GM12865 (cell line): ENCODE data around the gene EML2.
"Not testable (repeated sequence)": the region's sequence is repeated elsewhere in the genome, so short reads cannot be mapped to it uniquely, and the experiment has no call there.

ENCODE experiments used
- DNase-seq: peaks from one replicate; pipeline ENCODE4 v3.0.0; 2010; ENCODE audit warnings: low read depth
- H3K4me3 ChIP-seq: 2 replicates; pipeline ENCODE4 v1.5.1; 2011; ENCODE audit warnings: mild to moderate bottlenecking, low read depth, low read length, control low read depth
- CTCF ChIP-seq: IDR thresholded peaks from 2 replicates; pipeline ENCODE4 v1.5.1; 2011; ENCODE audit warnings: low read length, control low read depth, low read depth, inconsistent platforms; ENCODE audit not compliant: insufficient read depth; ENCODE audit errors: missing control alignments

Gene EML2

DNA sequence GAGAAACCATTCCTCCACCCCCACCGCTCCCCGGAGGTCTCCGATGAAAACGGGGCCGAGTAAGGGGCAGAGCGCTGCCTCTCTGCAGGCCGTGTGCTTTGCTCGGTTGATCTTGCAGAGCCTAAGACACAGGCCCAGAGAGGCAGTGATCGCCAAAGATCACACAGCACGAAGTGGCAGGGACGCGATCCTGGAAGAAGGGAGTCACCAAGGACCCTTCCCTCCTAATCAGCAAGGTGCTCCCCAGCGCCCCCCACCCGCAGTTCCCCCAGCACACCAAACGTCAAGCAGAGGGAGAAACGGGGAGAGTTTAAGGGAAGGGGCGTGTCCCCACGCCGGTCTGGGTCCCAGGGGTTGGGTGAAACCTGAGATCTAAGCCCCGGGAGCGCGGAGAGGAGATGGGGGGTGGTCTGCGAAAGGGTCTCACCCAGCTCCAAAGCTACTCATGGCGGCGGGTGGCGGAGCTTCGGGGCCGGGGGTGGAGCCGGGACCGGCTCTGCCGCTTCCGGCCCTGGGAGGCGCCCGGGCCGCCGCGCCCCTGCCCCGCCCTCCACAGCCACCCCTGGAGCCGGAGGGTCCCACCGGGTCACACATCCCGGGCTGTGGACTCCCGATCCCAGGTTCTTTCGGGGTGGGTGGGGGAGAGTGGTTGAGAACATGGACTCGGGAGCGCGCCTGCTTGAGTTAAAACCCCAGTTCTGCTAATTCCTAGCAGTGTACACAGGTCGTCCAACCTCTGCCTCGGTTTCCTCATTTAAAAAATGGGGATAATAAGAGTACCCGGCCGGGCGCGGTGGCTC, at the start of gene EML2:
Gene EML2, minus strand, starts transcription at position 468 of the 800 bp plus-strand sequence. Its CDS starts 21 bp downstream, at position 447.
- DNase-seq: peak; percentile 68
- peak; percentile 48 for TF ChIP-seq CTCF
- peak within 1 kb of the TSS; percentile 94 for H3K4me3 ChIP-seq

- no peak overlapping the region for H3K4me3 ChIP-seq
- TF ChIP-seq CTCF: no peak
- DNase-seq: no peak
Measured at GRCh38 chr19:45687599-45687998, 48.4 kb upstream of the EML2 start.

DNA sequence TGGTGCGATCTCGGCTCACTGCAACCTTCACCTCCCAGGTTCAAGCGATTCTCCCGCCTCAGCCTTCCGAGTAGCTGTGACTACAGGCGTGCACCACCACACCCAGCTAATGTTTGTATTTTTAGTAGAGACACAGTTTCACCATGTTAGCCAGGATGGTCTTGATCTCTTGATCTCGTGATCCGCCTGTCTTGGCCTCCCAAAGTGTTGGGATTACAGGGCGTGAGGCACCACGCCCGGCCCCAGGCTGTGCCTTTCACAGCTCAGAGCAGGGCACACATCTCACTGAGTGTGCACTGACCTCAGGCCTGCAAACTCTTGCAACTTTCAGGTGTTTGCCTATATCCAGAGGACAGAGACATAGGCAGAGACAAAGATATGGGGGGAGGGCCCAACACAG, 45.8 kb upstream of the EML2 start:
- H3K4me3 ChIP-seq, DNase-seq: not testable (repeated sequence)

DNA sequence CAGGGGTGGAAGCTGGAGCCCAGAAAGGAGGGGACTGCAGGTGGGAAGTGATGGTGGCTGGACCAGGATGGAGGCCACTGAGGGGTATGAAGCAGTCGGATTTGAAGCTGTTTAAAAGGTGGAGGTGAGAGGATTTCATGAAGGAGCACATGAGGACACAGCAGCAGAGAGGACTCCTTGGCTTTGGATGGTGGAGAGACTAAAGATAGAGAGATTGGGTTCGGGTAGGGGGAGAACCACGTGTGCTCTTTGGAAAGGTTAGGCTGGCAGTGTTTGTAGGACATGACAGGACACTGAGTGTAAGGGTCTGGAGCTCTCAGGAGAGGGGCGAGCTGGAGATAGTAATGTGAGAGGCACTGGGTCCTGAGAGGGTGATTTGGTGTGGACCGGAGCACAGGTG, 43.7 kb upstream of the EML2 start:
- H3K4me3 ChIP-seq: no peak overlapping the region
- no peak for TF ChIP-seq CTCF

DNA sequence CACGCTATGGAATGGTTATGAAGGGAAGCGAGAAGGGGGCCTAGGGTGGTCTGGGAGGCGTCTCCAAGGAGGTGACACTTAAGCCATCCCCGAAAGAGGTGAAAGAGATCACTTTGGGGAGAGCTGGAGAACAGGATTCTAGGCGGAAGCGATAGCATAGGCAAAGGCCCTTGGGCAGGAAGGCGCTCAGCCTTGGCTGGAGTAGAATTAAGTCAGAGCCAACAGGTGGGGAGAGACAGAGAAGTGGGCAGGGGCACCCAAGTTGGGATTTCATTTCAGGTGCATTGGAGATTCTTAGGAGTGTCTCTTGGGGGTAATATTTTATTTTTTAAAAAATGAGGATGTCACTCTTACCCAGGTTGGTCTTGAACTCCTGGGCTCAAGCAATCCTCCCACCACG, 42.9 kb upstream of the EML2 start:
- no peak for TF ChIP-seq CTCF
- no peak overlapping the region for H3K4me3 ChIP-seq
- DNase-seq: no peak

More for the DNA sequence above, 43.7 kb upstream of the EML2 start:
- DNase-seq: no peak

- peak; percentile 90 for DNase-seq
- TF ChIP-seq CTCF: peak; percentile 96
- no peak overlapping the region for H3K4me3 ChIP-seq
Measured at GRCh38 chr19:45681391-45682015, 42.3 kb upstream of the EML2 start.

- DNase-seq: peak; percentile 93
- peak overlapping the region; percentile 34 for H3K4me3 ChIP-seq
- TF ChIP-seq CTCF: peak; percentile 11
Measured at GRCh38 chr19:45677351-45678230, 38.4 kb upstream of the EML2 start.
